Liver (tissue), 9 donors: ENCODE measurements around the gene GFRA1. TPM values are rescaled to one million over a fixed set of nuclear protein-coding genes. Genes with fewer than 3 reads are reported as not detected.

Experiments
- DNase-seq: peaks from one replicate; pipeline ENCODE4 v3.0.0-alpha.2; 2017; ENCODE audit warnings: low spot score
- H3K27ac ChIP-seq, 2 donors: one replicate each; pipeline ENCODE4 v1.7.0; 2013; ENCODE audit warnings: inconsistent platforms in 2 of 2, low read length in 2 of 2, control low read depth in 1 of 2, low read depth in 1 of 2, mild to moderate bottlenecking in 1 of 2
- H3K27me3 ChIP-seq, 4 donors: one replicate each; pipeline versions ENCODE4 v1.6.1 to v1.7.0; 2013; ENCODE audit warnings: low read length in 3 of 4, inconsistent platforms in 1 of 4, mild to moderate bottlenecking in 1 of 4, moderate library complexity in 1 of 4; ENCODE audit not compliant: control insufficient read depth in 4 of 4, insufficient read depth in 4 of 4
- H3K36me3 ChIP-seq, 4 donors: one replicate each; pipeline versions ENCODE4 v1.6.1 to v1.7.0; 2013; ENCODE audit warnings: low read length in 3 of 4, mild to moderate bottlenecking in 3 of 4, low read depth in 1 of 4, moderate library complexity in 1 of 4; ENCODE audit not compliant: control insufficient read depth in 4 of 4, insufficient read depth in 3 of 4
- H3K4me1 ChIP-seq, 4 donors: one replicate each; pipeline versions ENCODE4 v1.6.1 to v1.7.0; 2013; ENCODE audit warnings: low read length in 3 of 4, mild to moderate bottlenecking in 3 of 4, moderate library complexity in 1 of 4; ENCODE audit not compliant: control insufficient read depth in 4 of 4, insufficient read depth in 4 of 4
- H3K4me3 ChIP-seq, 3 donors: one replicate each; pipeline versions ENCODE4 v1.6.1 to v1.7.0; 2013; ENCODE audit warnings: low read length in 3 of 3, control low read depth in 1 of 3, low read depth in 1 of 3, mild to moderate bottlenecking in 1 of 3
- H3K9ac ChIP-seq, 2 donors: one replicate each; pipeline ENCODE4 v1.7.0; 2013; ENCODE audit warnings: low read length in 2 of 2, mild to moderate bottlenecking in 2 of 2, moderate library complexity in 2 of 2, control low read depth in 1 of 2, low read depth in 1 of 2
- H3K9me3 ChIP-seq, 4 donors: one replicate each; pipeline versions ENCODE4 v1.6.1 to v1.7.0; 2013; ENCODE audit warnings: low read length in 3 of 4; ENCODE audit not compliant: control insufficient read depth in 4 of 4
- EGR1 ChIP-seq, 2 donors: IDR thresholded peaks; 2 replicates each; pipeline ENCODE4 v1.6.1; 2016 to 2018; ENCODE audit warnings: antibody characterized with exemption in 2 of 2, low read depth in 2 of 2
- FOXA1 ChIP-seq: IDR thresholded peaks from 2 replicates; pipeline ENCODE4 v1.6.1; 2016; ENCODE audit warnings: antibody characterized with exemption
- FOXA2 ChIP-seq: IDR thresholded peaks from 2 replicates; pipeline ENCODE4 v1.6.1; 2016; ENCODE audit warnings: antibody characterized with exemption
- GABPA ChIP-seq, 2 donors: IDR thresholded peaks in 1 of 2; conservative IDR thresholded peaks in 1 of 2; 2 replicates each; pipeline ENCODE4 v1.6.1; 2016; ENCODE audit warnings: antibody characterized with exemption in 2 of 2, mild to moderate bottlenecking in 1 of 2, moderate library complexity in 1 of 2
- HNF4A ChIP-seq, 2 donors: conservative IDR thresholded peaks; 2 replicates each; pipeline ENCODE4 v1.6.1; 2016; ENCODE audit warnings: antibody characterized with exemption in 2 of 2, mild to moderate bottlenecking in 2 of 2
- HNF4G ChIP-seq: IDR thresholded peaks from 2 replicates; pipeline ENCODE4 v1.6.1; 2016; ENCODE audit warnings: antibody characterized with exemption
- JUND ChIP-seq, 2 donors: IDR thresholded peaks; 2 replicates each; pipeline ENCODE4 v1.6.1; 2016; ENCODE audit warnings: antibody characterized with exemption in 2 of 2
- NR2F2 ChIP-seq: IDR thresholded peaks from 2 replicates; pipeline ENCODE4 v1.6.1; 2016; ENCODE audit warnings: antibody characterized with exemption
- RAD21 ChIP-seq, 2 donors: IDR thresholded peaks; 2 replicates each; pipeline ENCODE4 v1.6.1; 2016; ENCODE audit warnings: antibody characterized with exemption in 2 of 2, mild to moderate bottlenecking in 2 of 2
- RXRA ChIP-seq, 2 donors: IDR thresholded peaks; 2 replicates each; pipeline ENCODE4 v1.6.1; 2017 to 2018; ENCODE audit warnings: antibody characterized with exemption in 2 of 2, mild to moderate bottlenecking in 1 of 2
- SP1 ChIP-seq: IDR thresholded peaks from 2 replicates; pipeline ENCODE4 v1.6.1; 2018; ENCODE audit warnings: antibody characterized with exemption, mild to moderate bottlenecking
- TAF1 ChIP-seq: conservative IDR thresholded peaks from 2 replicates; pipeline ENCODE4 v1.6.1; 2016; ENCODE audit warnings: antibody characterized with exemption, mild to moderate bottlenecking
- YY1 ChIP-seq: IDR thresholded peaks from 2 replicates; pipeline ENCODE4 v1.6.1; 2016; ENCODE audit warnings: antibody characterized with exemption, mild to moderate bottlenecking
- WGBS: extraction: QIAGEN DNeasy Blood & Tissue Kit; methylation state at CpG from one replicate; pipeline ENCODE4 v1.1.7; 2013; 5-methylcytosine and 5-hydroxymethylcytosine counted together
- polyA plus RNA-seq, 2 donors: library from polyadenylated mRNA; stranded (reverse) in 1 of 2; unstranded in 1 of 2; fragments of 200-250 nt in 1 of 2; fragments of >200 nt in 1 of 2; fragmentation: Nextera tagmentation in 1 of 2; extraction: Ambion mirVana in 1 of 2; gene quantifications; one replicate each; pipeline versions ENCODE4 v1.2.1 to v1.2.3, GENCODE V29; 2013 to 2015
- total RNA-seq, 2 donors: library from RNA; depleted of rRNA; stranded (reverse); fragments of >200 nt; gene quantifications; one replicate each; pipeline ENCODE4 v1.2.3, GENCODE V29; 2014
- TF ChIP-seq, protein P1 (sequence below): IDR thresholded peaks from 2 replicates; pipeline ENCODE4 v1.6.1; 2016; ENCODE audit warnings: antibody characterized with exemption
- TF ChIP-seq, protein P2 (sequence below): IDR thresholded peaks from 2 replicates; pipeline ENCODE4 v1.6.1; 2016; ENCODE audit warnings: antibody characterized with exemption
- TF ChIP-seq, protein P3 (sequence below): fragments of 150-350 bp; IDR thresholded peaks from 2 replicates; pipeline ENCODE4 v1.5.1; 2017; ENCODE audit warnings: improper control_type of control experiment, low read depth, low read length; ENCODE audit not compliant: missing input control
- TF ChIP-seq, protein P4 (sequence below): IDR thresholded peaks from 2 replicates; pipeline ENCODE4 v1.6.1; 2016; ENCODE audit warnings: antibody characterized with exemption
- TF ChIP-seq, protein P5 (sequence below): IDR thresholded peaks from 2 replicates; pipeline ENCODE4 v1.6.1; 2016; ENCODE audit warnings: antibody characterized with exemption, mild to moderate bottlenecking
- donor health status: healthy.
- donor health status: healthy.
- donor health status: healthy.
- donor health status: healthy.
- donor health status: healthy.

GFRA1 gene
- total and polyA plus RNA-seq, 4 donors: 14.2 to 53.6 (median 17.8) TPM

DNA sequence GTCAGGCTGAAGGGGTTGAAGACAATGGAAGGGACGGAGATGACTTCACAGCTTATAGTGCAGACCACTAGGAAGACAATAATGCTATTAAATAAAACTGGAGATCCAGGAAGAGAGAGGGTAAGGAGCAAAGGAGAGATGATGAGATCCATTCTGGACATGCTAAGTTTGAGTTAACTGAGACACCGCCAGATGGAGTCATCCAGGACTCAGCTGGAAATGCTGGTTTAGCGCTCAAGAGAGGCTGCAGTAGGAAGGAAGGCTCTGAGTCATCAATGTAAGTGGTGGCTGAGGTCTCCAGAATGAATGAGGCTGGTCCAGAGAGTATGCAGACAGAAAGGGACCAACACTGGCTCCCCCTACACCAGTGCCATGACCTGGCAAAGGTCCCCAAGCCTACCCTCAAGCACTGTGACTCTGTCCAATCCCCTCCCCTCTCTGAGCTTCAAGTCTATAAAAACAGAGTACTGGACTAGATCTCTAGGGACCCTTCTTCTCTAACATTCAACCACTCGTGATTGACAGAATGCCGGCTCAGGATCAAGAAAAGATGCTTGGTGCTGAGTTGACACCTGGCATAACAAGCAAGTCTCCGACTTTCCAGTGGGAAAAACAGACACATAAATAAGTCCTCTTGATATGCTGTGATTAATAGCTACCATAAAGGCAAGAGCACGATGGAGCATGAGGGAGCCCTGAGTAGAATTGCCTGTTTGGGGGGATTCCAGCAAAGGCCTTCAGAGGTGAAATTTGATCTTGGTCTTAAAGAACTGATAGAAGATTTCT, 8.9 kb downstream of the GFRA1 start:
- DNase-seq: no peak
- H3K27me3 ChIP-seq: no peaks in the 10 kb centered on the region
- no peaks in the 10 kb centered on the region for H3K9me3 ChIP-seq
- H3K27ac ChIP-seq: no peak overlapping the region
- peaks cover 0 to 9% (median 0%) of the 10 kb centered on the region in 4 donors for H3K36me3 ChIP-seq
- no peak overlapping the region for H3K9ac ChIP-seq
- no peak overlapping the region for H3K4me3 ChIP-seq
- peaks cover 0 to under 1% (median 0%) of the 10 kb centered on the region in 4 donors for H3K4me1 ChIP-seq
- WGBS: 93% methylated on average over 7 of the region's 7 CpGs
- TF ChIP-seq SP1: no peak
- TF ChIP-seq RAD21 (IDR thresholded peaks at IDR 0.05): no peak
- TF ChIP-seq FOXA1: no peak
- TF ChIP-seq JUND (IDR thresholded peaks at IDR 0.05): no peak
- TF ChIP-seq GABPA (IDR thresholded peaks at IDR 0.05 in 1 of 2, conservative IDR thresholded peaks at IDR 0.05 in 1 of 2): no peak
- TF ChIP-seq RXRA (IDR thresholded peaks at IDR 0.05): no peak
- TF ChIP-seq TAF1: no peak
- TF ChIP-seq, protein P1, sequence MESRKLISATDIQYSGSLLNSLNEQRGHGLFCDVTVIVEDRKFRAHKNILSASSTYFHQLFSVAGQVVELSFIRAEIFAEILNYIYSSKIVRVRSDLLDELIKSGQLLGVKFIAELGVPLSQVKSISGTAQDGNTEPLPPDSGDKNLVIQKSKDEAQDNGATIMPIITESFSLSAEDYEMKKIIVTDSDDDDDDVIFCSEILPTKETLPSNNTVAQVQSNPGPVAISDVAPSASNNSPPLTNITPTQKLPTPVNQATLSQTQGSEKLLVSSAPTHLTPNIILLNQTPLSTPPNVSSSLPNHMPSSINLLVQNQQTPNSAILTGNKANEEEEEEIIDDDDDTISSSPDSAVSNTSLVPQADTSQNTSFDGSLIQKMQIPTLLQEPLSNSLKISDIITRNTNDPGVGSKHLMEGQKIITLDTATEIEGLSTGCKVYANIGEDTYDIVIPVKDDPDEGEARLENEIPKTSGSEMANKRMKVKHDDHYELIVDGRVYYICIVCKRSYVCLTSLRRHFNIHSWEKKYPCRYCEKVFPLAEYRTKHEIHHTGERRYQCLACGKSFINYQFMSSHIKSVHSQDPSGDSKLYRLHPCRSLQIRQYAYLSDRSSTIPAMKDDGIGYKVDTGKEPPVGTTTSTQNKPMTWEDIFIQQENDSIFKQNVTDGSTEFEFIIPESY: no peak
- TF ChIP-seq, protein P2, sequence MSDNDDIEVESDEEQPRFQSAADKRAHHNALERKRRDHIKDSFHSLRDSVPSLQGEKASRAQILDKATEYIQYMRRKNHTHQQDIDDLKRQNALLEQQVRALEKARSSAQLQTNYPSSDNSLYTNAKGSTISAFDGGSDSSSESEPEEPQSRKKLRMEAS: no peak
- TF ChIP-seq, protein P3, sequence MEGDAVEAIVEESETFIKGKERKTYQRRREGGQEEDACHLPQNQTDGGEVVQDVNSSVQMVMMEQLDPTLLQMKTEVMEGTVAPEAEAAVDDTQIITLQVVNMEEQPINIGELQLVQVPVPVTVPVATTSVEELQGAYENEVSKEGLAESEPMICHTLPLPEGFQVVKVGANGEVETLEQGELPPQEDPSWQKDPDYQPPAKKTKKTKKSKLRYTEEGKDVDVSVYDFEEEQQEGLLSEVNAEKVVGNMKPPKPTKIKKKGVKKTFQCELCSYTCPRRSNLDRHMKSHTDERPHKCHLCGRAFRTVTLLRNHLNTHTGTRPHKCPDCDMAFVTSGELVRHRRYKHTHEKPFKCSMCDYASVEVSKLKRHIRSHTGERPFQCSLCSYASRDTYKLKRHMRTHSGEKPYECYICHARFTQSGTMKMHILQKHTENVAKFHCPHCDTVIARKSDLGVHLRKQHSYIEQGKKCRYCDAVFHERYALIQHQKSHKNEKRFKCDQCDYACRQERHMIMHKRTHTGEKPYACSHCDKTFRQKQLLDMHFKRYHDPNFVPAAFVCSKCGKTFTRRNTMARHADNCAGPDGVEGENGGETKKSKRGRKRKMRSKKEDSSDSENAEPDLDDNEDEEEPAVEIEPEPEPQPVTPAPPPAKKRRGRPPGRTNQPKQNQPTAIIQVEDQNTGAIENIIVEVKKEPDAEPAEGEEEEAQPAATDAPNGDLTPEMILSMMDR: no peak
- TF ChIP-seq, protein P4, sequence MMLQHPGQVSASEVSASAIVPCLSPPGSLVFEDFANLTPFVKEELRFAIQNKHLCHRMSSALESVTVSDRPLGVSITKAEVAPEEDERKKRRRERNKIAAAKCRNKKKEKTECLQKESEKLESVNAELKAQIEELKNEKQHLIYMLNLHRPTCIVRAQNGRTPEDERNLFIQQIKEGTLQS: no peak
- TF ChIP-seq, protein P5, sequence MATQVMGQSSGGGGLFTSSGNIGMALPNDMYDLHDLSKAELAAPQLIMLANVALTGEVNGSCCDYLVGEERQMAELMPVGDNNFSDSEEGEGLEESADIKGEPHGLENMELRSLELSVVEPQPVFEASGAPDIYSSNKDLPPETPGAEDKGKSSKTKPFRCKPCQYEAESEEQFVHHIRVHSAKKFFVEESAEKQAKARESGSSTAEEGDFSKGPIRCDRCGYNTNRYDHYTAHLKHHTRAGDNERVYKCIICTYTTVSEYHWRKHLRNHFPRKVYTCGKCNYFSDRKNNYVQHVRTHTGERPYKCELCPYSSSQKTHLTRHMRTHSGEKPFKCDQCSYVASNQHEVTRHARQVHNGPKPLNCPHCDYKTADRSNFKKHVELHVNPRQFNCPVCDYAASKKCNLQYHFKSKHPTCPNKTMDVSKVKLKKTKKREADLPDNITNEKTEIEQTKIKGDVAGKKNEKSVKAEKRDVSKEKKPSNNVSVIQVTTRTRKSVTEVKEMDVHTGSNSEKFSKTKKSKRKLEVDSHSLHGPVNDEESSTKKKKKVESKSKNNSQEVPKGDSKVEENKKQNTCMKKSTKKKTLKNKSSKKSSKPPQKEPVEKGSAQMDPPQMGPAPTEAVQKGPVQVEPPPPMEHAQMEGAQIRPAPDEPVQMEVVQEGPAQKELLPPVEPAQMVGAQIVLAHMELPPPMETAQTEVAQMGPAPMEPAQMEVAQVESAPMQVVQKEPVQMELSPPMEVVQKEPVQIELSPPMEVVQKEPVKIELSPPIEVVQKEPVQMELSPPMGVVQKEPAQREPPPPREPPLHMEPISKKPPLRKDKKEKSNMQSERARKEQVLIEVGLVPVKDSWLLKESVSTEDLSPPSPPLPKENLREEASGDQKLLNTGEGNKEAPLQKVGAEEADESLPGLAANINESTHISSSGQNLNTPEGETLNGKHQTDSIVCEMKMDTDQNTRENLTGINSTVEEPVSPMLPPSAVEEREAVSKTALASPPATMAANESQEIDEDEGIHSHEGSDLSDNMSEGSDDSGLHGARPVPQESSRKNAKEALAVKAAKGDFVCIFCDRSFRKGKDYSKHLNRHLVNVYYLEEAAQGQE: no peak
- TF ChIP-seq HNF4A (conservative IDR thresholded peaks at IDR 0.05): no peak
- TF ChIP-seq EGR1 (IDR thresholded peaks at IDR 0.05; ENCODE audit: low read depth in 2 of 2): no peak
- no peak for TF ChIP-seq NR2F2
- TF ChIP-seq YY1: no peak
- TF ChIP-seq FOXA2: no peak
- TF ChIP-seq HNF4G: no peak
